HG03521 (cell line): Measurements from ENCODE around the gene IQGAP2.

ENCODE experiments used
- ATAC-seq: cut with Tn5 transposase; IDR thresholded peaks from one replicate; pipeline ENCODE4 v1.9.1; 2021; ENCODE audit warnings: mild to moderate bottlenecking, moderate library complexity; ENCODE audit not compliant: unreplicated experiment

IQGAP2 gene

DNA sequence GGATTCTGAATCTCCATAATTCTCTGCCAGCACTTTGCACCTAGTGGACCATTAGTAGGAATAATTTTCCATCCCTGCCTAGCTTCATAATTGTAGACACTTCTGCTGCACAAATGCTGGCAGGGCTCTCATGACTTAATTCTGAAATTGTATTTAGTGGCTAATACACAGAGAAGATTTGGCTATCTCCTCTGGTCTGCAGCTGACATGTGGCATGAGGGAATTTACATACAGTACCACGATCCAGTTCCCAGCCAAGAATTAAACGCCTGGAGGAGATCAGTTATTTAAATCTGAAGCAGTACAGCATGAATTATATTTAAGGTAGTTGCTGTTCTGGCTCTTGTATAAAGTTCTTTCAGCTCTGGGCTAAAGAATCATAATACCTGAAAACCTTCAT, 46.5 kb downstream of the IQGAP2 start:
- no peak for ATAC-seq

- ATAC-seq: no peak
Observed at GRCh38 chr5:76450054-76450453, 47.0 kb downstream of the IQGAP2 start.

DNA sequence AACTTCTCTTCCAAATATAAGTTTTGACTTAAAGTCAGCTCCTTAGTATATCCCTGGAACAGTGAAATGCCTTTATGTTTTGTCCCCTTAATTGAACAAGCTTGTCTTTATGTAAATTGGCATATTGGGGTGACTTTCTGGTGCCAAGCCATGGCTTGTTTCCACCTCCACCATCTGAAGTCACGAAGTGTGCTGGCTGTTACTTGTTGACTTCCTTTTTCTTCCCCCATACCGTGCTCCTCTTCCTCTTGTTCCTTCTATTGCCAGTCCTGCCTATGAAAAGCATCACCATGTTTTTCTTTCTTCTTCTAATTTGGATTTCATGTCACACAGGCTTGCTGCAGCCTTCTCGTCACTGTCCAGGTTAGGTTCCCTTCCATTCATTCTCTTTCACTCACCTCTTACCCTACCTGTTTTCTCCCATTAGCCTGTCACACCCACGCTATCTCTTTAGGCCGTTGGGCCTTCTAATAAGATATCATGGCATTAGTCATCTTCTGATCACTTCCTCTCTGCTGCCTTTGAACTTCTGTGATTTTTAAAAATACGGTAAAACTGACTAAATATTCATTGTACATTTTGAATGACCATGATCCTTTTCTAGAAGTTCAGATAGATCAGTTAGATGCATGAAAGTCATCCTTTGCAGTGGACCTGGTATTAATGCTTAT, 48.1 kb downstream of the IQGAP2 start:
- no peak for ATAC-seq

DNA sequence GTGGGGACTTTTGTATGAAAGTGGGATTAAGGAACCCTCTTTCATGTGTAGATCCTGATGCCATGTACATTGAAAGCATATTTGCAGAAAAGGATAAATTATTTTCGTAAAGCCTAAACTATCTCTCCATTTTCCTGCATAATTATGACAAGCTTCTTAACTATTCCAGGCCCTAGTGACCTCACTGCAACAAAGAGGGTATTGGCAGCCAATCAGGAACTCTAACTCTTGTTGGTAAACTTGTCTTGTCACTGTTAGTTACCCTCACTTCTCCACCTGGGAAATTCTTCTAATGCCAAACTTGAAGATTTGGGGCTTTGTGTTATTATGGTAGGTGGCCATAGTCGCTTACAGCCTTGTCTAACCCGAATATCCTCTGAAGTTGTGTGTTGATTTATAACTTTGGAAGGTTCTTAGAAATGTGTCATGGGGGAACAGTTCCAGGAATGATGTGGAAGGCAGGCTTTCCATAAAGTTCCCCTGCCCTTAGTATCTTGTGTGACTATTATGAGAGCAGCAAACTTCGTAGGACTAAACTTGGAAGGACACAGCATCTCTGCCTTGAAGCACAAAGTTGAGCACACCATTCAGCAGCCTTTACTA, 52.5 kb downstream of the IQGAP2 start:
- no peak for ATAC-seq

DNA sequence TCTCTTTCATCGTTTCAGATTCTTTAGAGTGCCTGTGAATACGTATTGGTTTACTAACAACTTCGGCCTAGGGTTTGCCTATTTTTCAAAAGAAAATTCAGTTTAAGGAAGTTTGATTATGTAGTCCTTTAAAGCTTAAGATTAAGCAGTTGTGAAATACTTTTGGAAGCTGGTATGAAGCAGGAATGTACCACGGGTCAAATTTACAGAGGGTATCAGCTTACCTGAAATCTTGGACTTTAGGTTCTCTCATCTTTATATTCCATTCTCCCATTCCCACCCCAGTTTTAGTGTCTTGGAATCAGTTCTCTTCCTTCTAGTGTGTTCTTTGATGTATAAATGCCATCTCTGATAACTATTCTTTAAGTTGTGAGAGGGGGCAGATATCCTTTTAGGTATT, 53.2 kb downstream of the IQGAP2 start:
- ATAC-seq: no peak

DNA sequence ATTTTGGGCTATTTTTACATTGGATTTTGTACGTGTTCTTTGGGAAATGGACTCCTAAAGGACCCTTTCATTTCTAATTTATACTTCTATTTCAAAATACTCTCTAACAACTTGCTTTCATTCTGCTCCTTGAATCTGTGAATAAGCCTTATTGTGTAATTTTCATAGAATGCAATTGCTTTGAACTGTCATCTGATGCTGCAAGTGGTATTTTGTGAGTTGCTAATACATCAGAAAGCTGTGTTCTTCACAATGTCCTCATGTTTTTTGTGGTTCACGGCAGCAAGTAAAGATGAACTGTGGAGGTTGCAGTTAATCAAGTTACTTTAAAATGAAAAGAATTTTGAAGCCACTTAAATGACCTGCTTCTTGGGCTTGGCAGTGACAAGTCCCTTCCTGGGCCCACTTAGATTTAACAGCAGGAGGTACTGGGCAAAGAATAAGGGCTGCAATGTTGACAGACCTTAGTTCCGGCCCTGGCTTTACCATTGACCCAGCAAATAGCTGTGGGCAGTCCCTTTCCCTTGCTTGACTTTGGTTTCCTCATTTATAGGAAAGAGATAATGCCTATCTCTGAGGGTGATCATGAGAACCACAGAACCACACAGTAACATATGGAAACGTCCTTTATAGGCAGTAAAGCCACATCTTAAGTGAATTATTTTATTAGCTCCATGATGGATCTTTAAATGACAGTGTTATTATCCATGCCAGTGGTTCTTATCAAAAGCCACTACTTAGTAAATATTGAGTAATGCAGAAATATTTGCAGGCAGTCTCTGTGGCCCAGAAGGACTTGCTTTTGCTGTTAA, 54.8 kb downstream of the IQGAP2 start:
- ATAC-seq: no peak

GRCh38 chr5:76458486-76458830, 55.4 kb downstream of the IQGAP2 start:
- no peak for ATAC-seq

DNA sequence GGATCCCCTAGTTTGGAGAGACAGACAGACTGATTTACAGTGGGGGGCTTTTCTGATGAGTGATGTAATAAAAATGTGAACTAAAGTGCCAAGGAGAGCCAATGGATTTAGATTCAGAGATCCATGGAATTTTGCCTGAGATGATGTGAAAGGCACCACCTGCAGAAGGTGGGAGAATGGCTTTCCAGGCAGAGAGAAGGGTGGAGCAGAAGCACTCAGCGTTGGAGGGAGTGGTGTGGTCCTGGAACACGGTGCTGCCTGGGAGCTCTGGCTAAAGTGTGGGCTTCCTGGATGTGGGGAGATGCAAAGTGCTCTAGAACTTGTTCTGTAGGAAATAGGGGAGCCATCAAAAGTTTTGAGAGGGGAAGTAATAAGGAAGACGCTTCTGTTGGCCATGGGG, 57.0 kb downstream of the IQGAP2 start:
- no peak for ATAC-seq

- no peak for ATAC-seq
Observed at GRCh38 chr5:76462097-76462667, 59.1 kb downstream of the IQGAP2 start.

DNA sequence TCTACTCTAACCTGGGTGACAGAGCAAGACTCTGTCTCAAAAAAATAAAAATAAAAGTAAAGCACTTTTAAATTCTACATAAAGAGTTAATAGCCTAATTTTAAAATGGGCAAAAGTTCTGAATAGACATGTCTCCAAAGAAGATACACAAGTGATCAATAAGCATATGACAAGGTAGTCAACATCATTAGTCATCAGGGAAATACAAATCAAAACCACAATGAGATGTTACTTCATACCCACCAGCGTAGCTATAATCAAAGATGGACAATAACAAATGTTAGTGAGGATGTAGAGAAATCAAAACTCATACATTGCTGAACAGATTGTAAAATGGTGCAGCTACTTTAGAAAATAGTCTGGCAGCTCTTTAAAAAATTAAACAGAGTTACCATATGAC, 64.1 kb downstream of the IQGAP2 start:
- no peak for ATAC-seq

DNA sequence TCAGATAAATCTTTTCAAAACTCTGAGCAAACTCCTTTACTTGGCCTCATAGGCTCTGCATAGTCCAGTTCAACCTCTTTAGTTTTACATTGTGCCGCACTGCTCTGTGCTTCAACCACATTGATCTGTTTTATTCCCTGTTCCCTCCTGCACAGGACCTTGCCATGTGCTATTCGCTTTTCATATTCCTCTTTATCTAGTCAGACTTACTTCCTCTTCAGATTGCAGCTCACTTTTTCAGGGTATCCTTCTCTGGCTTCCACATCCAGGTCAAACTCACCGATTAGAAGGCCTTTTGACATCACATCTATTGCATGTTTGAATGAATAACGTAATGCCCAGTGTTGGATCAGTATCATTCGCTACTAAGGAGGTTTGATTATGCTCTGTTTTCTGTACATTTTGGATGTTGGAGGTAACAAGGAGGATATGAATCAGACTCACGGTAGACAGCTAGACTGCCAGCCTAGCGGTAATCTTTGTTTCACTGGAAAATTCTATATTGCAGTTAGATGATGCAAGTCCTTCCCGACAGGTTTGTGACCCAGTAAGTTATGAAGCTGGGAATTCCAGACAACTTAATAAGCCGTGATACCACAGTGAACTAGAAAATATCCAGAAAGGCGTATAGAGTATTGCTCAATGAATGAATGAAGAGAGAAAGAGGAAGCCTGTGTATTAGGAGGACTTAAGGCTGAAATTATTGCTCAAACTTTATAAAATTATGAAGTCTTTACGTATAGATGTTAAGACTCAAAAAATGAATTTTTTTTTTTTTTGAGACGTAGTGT, 65.7 kb downstream of the IQGAP2 start:
- no peak for ATAC-seq

- ATAC-seq: no peak
Observed at GRCh38 chr5:76469656-76470290, 66.7 kb downstream of the IQGAP2 start.

GRCh38 chr5:76470976-76471375, 67.9 kb downstream of the IQGAP2 start:
- no peak for ATAC-seq

DNA sequence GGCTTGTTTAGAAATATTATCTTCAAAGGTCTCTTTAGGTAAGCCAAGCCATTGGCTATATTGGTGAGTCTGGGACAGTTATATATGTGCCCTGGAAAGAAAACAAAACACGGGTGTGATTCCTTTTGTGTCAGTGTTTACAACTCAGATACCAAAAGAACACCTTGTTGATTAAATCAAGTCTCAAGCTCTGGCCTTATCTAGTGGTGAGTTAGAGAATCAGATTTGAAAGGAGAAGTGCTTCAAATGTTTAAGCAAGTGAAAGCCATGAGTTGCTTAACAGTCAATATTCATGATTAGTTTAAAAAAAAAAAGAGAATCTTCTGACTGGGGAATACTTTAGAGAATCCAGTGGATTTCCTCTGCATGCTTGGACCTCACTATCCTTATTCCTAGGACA, 68.3 kb downstream of the IQGAP2 start:
- ATAC-seq: no peak

- ATAC-seq: no peak
Observed at GRCh38 chr5:76471987-76472334, 68.9 kb downstream of the IQGAP2 start.

- no peak for ATAC-seq
Observed at GRCh38 chr5:76472335-76473008, 69.4 kb downstream of the IQGAP2 start.

DNA sequence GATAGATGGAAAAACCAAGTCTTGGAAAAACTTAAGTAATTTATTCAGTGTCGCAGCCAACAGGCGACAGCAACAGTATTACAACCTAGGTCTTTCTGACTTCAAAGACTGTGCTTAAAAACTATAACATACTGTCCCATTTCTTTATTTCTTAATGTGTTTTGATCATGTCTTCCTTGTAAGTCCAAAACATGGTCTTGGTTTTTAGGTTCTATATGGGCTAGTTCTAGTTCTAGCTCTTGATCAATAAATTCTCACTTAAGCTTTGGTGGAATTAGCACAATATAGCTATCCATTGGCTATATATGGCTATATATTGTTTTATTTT, 69.9 kb downstream of the IQGAP2 start:
- ATAC-seq: no peak

GRCh38 chr5:76473661-76474060, 70.6 kb downstream of the IQGAP2 start:
- no peak for ATAC-seq

DNA sequence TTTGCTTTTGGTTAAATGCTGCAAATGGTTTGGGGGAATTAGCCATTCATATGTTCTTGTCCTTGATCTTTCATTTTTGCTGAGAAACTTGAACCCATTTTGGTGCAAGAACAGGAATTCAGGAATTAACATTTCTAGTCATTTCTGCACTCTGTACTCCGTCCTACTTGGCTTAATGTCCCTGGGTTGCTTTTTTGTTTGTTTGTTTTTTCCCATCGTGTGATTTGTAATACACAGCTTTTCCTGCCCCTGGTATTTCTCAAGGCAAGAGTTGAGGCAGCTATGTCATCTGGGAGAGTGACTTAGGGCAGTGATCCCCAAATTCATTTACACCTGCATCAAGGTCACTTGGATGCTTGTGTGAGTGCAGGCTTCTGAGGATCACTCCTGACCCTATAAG, 71.3 kb downstream of the IQGAP2 start:
- ATAC-seq: no peak

- ATAC-seq: no peak
Observed at GRCh38 chr5:76475385-76475784, 72.3 kb downstream of the IQGAP2 start.
